ENCODE results near the gene POU2F1. TPM values are rescaled to one million over a fixed set of nuclear protein-coding genes. Genes with fewer than 3 reads are reported as not detected.

POU2F1 gene
- total RNA-seq, 1 donor from 2014 or later = 68.0 TPM

GRCh38 chr1:167476061-167476460 is 255.4 kb downstream of the POU2F1 start:
- Histone ChIP-seq H4K20me1 (ENCODE audit: low read depth) (no peaks in the 10 kb centered on the region), H3K4me3 (no peak overlapping the region), H3K4me2 (no peak overlapping the region), H3K27ac (no peak overlapping the region), H3K79me2 (ENCODE audit: low read depth) (no peaks in the 10 kb centered on the region), H3K4me1 (peaks cover 27% of the 10 kb centered on the region), H3F3A (ENCODE audit: low read depth) (peaks cover 5% of the 10 kb centered on the region), H3K9ac (no peak overlapping the region), H2AFZ (replicated peaks) (no peak overlapping the region), H3K27me3 (no peaks in the 10 kb centered on the region), H3K9me3 (ENCODE audit: low read depth) (no peaks in the 10 kb centered on the region), H3K36me3 (no peaks in the 10 kb centered on the region)
- H3K27me3 Mint-ChIP-seq (ENCODE audit: insufficient read depth, low read depth) = peaks cover 10% of the 10 kb centered on the region
- H3K36me3 Mint-ChIP-seq = peaks cover 7% of the 10 kb centered on the region
- peaks cover 10% of the 10 kb centered on the region for H3K9me3 Mint-ChIP-seq
- no peak overlapping the region for H3K4me3 Mint-ChIP-seq
- DNase-seq (ENCODE audit: low spot score) = no peak
- peaks cover 49% of the 10 kb centered on the region for H3K4me1 Mint-ChIP-seq
- H3K27ac Mint-ChIP-seq = no peak overlapping the region
- TF ChIP-seq CTCF (IDR thresholded peaks at IDR 0.05) (no peak), EZH2 (IDR thresholded peaks at IDR 0.05) (no peak), EZH2phosphoT487 (IDR thresholded peaks at IDR 0.05) (no peak)

Other genes with a start within 250 kb of the POU2F1 start
- gene ILDR2, start 245.3 kb upstream of the POU2F1 start, total RNA-seq (ENCODE audit: low replicate concordance) = 34.3 and 42.1 TPM in 2 replicates
- 1.2 TPM in 1 of 2 replicates, not detected in the other for gene MAEL, start 231.6 kb upstream of the POU2F1 start, total RNA-seq (ENCODE audit: low replicate concordance)
- gene GPA33, start 130.5 kb upstream of the POU2F1 start, total RNA-seq (ENCODE audit: low replicate concordance) = 0.52 and 0.90 TPM in 2 replicates
- gene STYXL2, start 126.8 kb upstream of the POU2F1 start, total RNA-seq (ENCODE audit: low replicate concordance) = 0.06 and 0.59 TPM in 2 replicates

All from neural progenitor cell (in vitro differentiated cells).